ENCODE results near the gene ROBO4. TPM values are rescaled to one million over a fixed set of nuclear protein-coding genes. Genes with fewer than 3 reads are reported as not detected.

ROBO4 gene
- total and polyA plus RNA-seq, 4 experiments from 2014 or later = not detected

DNA sequence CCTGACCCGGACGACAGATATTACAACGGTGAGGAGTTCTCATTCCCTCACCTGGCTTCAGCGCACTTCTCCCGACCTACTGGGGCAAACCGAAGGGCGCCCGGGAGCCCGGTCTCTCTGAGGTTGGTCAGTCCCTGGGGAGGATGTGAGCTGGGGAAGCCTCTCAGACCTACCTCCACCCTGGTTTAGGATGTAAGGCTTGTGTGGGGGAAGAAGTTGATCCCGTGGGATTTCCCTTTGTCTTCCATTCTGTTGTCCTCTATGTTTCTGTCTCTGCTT, 20.1 kb downstream of the ROBO4 start:
- Mint-ChIP-seq H3K27ac (peak overlapping the region in 4 of 7 donors; percentile 24 to 88 (median 56)), H3K27me3 (peaks cover 17% of the 10 kb centered on the region in 2 donors), H3K4me1 (peaks cover 4 to 29% (median 19%) of the 10 kb centered on the region in 4 donors), H3K36me3 (no peaks in the 10 kb centered on the region), H3K4me3 (peak overlapping the region; percentile 65 to 91 (median 89)), H3K9me3 (no peaks in the 10 kb centered on the region)
- Histone ChIP-seq H3K9me3 (ENCODE audit: control insufficient read depth in 1 of 2, low read length in 2 of 2) (no peaks in the 10 kb centered on the region), H3K4me3 (ENCODE audit: low read length in 2 of 2) (no peak overlapping the region), H3K4me1 (ENCODE audit: insufficient read depth, low read length) (peaks cover 13% of the 10 kb centered on the region), H3K36me3 (ENCODE audit: insufficient read depth, low read length) (no peaks in the 10 kb centered on the region), H3K27me3 (ENCODE audit: insufficient read depth, low read length) (no peaks in the 10 kb centered on the region), H3K27ac (ENCODE audit: low read depth, low read length) (no peak overlapping the region)
- ChIA-PET CTCF (ENCODE audit: partially characterized antibody) (interaction anchor here (1.2 to 1.4 kb wide), 3 partner anchors 11 to 56 kb away, joined by 4 to 5 read pairs (median 5); no protein-coding TSS in a partner anchor), POLR2A (ENCODE audit: partially characterized antibody) (no interaction called here)
- DNase-seq = no peak
- intact Hi-C loops (cut with micrococcal nuclease) = loop anchor here (2.0 to 5.0 kb wide), 4 partner anchors 43 to 1010 kb away; partner anchors contain the start of genes HYLS1 and TBRG1

DNA sequence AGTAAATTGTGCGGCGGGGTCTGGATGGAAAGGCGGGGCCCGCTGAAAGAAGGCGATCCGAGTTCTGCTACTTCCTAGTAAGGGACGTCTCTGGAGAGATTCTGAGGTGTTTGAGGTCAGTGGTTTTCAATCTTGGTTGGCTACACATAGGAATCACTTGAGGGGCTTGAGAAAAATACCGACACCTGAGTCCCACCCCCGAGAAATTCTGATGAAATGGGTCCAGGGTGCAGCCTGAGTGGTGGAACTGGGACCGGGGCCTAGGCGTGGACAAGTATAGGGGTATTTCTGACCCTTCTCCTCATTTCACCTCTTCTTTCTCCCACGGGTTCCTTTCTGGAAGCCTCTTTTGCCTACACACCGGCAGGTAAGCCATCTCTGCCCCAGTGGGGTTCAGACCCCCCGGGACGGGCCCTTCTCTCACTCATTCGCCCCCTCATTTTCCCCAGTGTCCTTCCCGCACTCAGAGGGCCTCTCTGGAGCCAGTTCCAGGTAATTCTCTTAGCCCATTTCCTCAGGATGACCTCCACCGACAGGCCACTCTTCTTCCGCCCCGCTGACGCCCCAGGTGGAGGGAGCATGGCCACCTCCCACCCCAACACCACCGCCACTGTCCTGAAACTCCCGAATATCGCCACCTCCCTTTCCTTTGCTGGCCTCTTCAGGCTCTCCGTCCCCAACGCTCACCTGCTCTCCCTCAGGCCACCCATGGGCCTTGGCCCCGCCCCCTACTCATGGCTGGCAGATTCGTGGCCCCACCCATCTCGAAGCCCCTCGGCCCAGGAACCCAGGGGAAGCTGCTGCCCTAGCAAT, 20.6 kb downstream of the ROBO4 start:
- H3K4me3 ChIP-seq (ENCODE audit: low read length in 2 of 2) = peak overlapping the region in 1 of 2 donors; percentile 58
- H3K36me3 ChIP-seq (ENCODE audit: insufficient read depth, low read length) = no peaks in the 10 kb centered on the region
- ChIA-PET CTCF (ENCODE audit: partially characterized antibody) (interaction anchor here (0.6 to 2.1 kb wide), 38 partner anchors 10 to 1010 kb away, joined by 3 to 24 read pairs (median 4); partner anchors contain the start of genes HYLS1, ROBO4, SLC37A2 and TBRG1), POLR2A (ENCODE audit: partially characterized antibody) (interaction anchor here (0.6 to 1.5 kb wide), 11 partner anchors 11 to 254 kb away, joined by 3 to 24 read pairs (median 5); partner anchors contain the start of genes CCDC15, ROBO3, TBRG1 and TMEM218)
- Mint-ChIP-seq H3K27me3 (peaks cover 18 to 22% of the 10 kb centered on the region in 2 donors), H3K27ac (peak overlapping the region in 6 of 7 donors; percentile 63 to 96 (median 90)), H3K36me3 (no peaks in the 10 kb centered on the region), H3K4me3 (peak overlapping the region; percentile 86 to 91 (median 90)), H3K4me1 (peaks cover 4 to 29% (median 19%) of the 10 kb centered on the region in 4 donors), H3K9me3 (no peaks in the 10 kb centered on the region)
- peaks cover 13% of the 10 kb centered on the region for H3K4me1 ChIP-seq (ENCODE audit: insufficient read depth, low read length)
- intact Hi-C loops (cut with micrococcal nuclease) = loop anchor here (1.0 to 5.0 kb wide), 7 partner anchors 44 to 1010 kb away; partner anchors contain the start of genes CCDC15, HYLS1, MSANTD2 and TBRG1
- no peaks in the 10 kb centered on the region for H3K27me3 ChIP-seq (ENCODE audit: insufficient read depth, low read length)
- H3K27ac ChIP-seq (ENCODE audit: low read depth, low read length) = peak overlapping the region; percentile 53
- no peak for DNase-seq
- no peaks in the 10 kb centered on the region for H3K9me3 ChIP-seq (ENCODE audit: control insufficient read depth in 1 of 2, low read length in 2 of 2)

DNA sequence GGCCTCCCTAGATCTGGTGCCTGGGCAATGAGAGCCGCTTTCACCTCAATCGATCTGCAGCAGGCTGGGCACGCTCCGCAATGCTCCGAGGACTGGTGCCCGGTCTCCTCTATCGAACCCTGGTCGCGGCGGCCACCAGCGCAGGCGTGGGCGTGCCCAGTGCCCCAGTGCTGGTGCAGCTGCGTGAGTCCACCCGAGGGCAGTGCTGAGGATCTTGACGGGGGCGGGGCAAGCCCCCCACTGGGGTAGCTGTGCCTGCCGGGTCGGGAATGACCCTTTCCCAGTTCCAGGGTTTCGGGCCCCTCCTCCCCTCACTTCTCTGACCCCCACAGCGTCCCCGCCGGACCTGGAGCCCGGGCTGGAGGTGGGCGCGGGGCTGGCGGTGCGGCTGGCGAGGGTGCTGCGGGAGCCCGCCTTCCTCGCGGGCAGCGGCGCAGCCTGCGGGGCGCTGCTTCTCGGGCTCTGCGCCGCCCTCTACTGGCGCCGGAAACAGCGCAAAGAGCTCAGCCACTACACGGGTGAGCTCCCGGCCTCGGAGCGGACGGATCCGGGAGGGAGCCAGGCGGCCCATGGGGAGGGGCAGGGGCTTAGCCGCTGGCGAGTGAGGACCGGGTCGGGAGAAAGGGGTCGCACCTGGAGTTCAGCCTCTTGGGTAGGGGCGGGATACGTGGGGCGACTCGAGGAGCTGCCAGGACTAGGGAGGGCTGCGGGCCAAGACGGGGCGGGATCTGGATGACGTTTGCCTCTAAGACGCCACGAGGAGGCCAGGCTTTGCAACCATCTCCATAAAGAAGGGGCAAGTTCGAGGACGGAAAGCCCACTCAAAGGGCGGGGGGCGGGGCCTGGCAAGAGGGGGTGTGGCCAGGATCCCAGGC, 21.5 kb downstream of the ROBO4 start:
- Mint-ChIP-seq H3K27me3 (peaks cover 18 to 25% of the 10 kb centered on the region in 2 donors), H3K36me3 (no peaks in the 10 kb centered on the region), H3K4me3 (peak overlapping the region; percentile 86 to 91 (median 90)), H3K4me1 (peaks cover 4 to 29% (median 19%) of the 10 kb centered on the region in 4 donors), H3K9me3 (no peaks in the 10 kb centered on the region), H3K27ac (peak overlapping the region; percentile 79 to 96 (median 90))
- ChIA-PET POLR2A (ENCODE audit: partially characterized antibody) (interaction anchor here (0.6 to 1.5 kb wide), 12 partner anchors 11 to 253 kb away, joined by 3 to 24 read pairs (median 4); partner anchors contain the start of genes CCDC15, HEPACAM, ROBO3 and TBRG1), CTCF (ENCODE audit: partially characterized antibody) (interaction anchor here (0.6 to 2.1 kb wide), 39 partner anchors 10 to 1011 kb away, joined by 3 to 24 read pairs (median 4); partner anchors contain the start of genes HYLS1, ROBO4, SLC37A2 and TBRG1)
- H3K4me3 ChIP-seq (ENCODE audit: low read length in 2 of 2) = peak overlapping the region; percentile 11 to 58
- no peaks in the 10 kb centered on the region for H3K9me3 ChIP-seq (ENCODE audit: control insufficient read depth in 1 of 2, low read length in 2 of 2)
- peaks cover 13% of the 10 kb centered on the region for H3K4me1 ChIP-seq (ENCODE audit: insufficient read depth, low read length)
- H3K36me3 ChIP-seq (ENCODE audit: insufficient read depth, low read length) = no peaks in the 10 kb centered on the region
- no peaks in the 10 kb centered on the region for H3K27me3 ChIP-seq (ENCODE audit: insufficient read depth, low read length)
- intact Hi-C loops (cut with micrococcal nuclease) = loop anchor here (1.0 to 5.0 kb wide), 7 partner anchors 45 to 1011 kb away; partner anchors contain the start of genes CCDC15, HYLS1, MSANTD2 and TBRG1
- H3K27ac ChIP-seq (ENCODE audit: low read depth, low read length) = peak overlapping the region; percentile 53
- DNase-seq = peak; percentile 77 to 84 (median 79)

DNA sequence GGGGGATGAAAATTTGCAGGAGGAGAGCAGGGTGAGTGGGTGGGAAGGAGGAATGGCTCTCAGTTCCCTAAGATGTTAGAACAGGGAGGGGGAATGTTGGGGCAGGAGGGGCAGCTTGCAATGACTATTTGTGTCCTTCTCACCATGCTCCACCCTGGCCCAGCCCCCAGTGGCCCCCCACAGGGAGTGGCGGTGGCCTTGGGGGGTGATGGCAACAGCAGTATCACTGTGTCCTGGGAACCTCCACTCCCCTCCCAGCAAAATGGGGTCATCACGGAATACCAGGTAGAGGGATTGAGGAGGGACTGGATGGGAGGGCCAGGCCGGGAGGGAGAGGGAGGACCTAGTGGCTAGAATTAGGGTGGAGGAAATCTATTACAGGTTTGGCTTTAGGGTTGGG, 22.3 kb downstream of the ROBO4 start:
- Mint-ChIP-seq H3K4me1 (peaks cover 4 to 33% (median 19%) of the 10 kb centered on the region in 4 donors), H3K36me3 (no peaks in the 10 kb centered on the region), H3K4me3 (peak overlapping the region in 7 of 8 donors; percentile 43 to 90 (median 78)), H3K27ac (peak overlapping the region in 5 of 7 donors; percentile 0 to 79 (median 21)), H3K27me3 (peaks cover 22 to 30% of the 10 kb centered on the region in 2 donors), H3K9me3 (no peaks in the 10 kb centered on the region)
- Histone ChIP-seq H3K27me3 (ENCODE audit: insufficient read depth, low read length) (peaks cover 2% of the 10 kb centered on the region), H3K4me1 (ENCODE audit: insufficient read depth, low read length) (peaks cover 13% of the 10 kb centered on the region), H3K27ac (ENCODE audit: low read depth, low read length) (no peak overlapping the region), H3K4me3 (ENCODE audit: low read length in 2 of 2) (no peak overlapping the region), H3K36me3 (ENCODE audit: insufficient read depth, low read length) (no peaks in the 10 kb centered on the region), H3K9me3 (ENCODE audit: control insufficient read depth in 1 of 2, low read length in 2 of 2) (no peaks in the 10 kb centered on the region)
- ChIA-PET CTCF (ENCODE audit: partially characterized antibody) (interaction anchor here (0.9 to 2.1 kb wide), 13 partner anchors 9 to 253 kb away, joined by 3 to 24 read pairs (median 8); partner anchors contain the start of genes ROBO4 and TBRG1), POLR2A (ENCODE audit: partially characterized antibody) (interaction anchor here (1.3 to 1.5 kb wide), 5 partner anchors 10 to 236 kb away, joined by 4 to 24 read pairs (median 11); partner anchors contain the start of genes CCDC15, ROBO3 and TMEM218)
- DNase-seq = no peak
- intact Hi-C loops (cut with micrococcal nuclease) = loop anchor here (5.0 kb wide), 1 partner anchor 1012 kb away; the partner anchor contains the start of gene HYLS1

DNA sequence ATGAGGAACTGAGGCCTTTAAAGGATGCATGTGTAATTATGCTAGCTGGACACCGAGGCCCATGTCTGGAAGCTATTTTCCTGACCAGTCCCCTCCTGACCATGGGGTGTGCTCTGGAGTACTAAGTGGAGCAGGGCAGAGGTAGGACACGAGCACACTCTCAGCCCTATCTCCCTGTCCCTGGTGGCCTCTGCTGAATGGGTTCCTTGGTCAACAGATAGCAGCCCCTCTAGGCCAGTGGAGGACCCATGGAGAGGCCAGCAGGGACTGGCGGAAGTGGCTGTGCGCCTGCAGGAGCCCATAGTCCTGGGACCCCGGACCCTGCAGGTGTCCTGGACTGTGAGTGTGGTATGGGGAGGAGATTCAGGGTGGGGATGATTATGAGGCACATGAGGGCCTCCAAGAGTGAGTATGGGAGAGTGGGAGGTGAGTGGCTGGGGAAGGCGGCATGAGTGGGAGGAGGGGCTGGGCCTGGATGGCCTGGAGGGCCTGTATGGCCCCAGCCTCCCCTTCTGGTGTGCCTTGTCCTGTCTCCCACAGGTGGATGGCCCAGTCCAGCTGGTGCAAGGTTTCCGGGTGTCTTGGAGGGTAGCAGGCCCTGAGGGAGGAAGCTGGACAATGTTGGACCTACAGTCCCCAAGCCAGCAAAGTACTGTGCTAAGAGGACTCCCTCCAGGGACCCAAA, 23.0 kb downstream of the ROBO4 start:
- DNase-seq = no peak
- peaks cover 29 to 36% of the 10 kb centered on the region in 2 donors for H3K27me3 Mint-ChIP-seq
- H3K4me3 Mint-ChIP-seq = peak overlapping the region in 4 of 8 donors; percentile 25 to 62 (median 42)
- Histone ChIP-seq H3K4me1 (ENCODE audit: insufficient read depth, low read length) (peaks cover 13% of the 10 kb centered on the region), H3K4me3 (ENCODE audit: low read length in 2 of 2) (no peak overlapping the region), H3K27me3 (ENCODE audit: insufficient read depth, low read length) (peaks cover 9% of the 10 kb centered on the region), H3K27ac (ENCODE audit: low read depth, low read length) (no peak overlapping the region), H3K9me3 (ENCODE audit: control insufficient read depth in 1 of 2, low read length in 2 of 2) (no peaks in the 10 kb centered on the region), H3K36me3 (ENCODE audit: insufficient read depth, low read length) (no peaks in the 10 kb centered on the region)
- no peaks in the 10 kb centered on the region for H3K9me3 Mint-ChIP-seq
- CTCF ChIA-PET (ENCODE audit: partially characterized antibody) = interaction anchor here (1.6 to 2.1 kb wide), 3 partner anchors 38 to 78 kb away, joined by 5 to 18 read pairs (median 12); no protein-coding TSS in a partner anchor
- intact Hi-C loops (cut with micrococcal nuclease) = loop anchor here (5.0 kb wide), 1 partner anchor 1013 kb away; the partner anchor contains the start of gene HYLS1
- POLR2A ChIA-PET (ENCODE audit: partially characterized antibody) = no interaction called here
- no peaks in the 10 kb centered on the region for H3K36me3 Mint-ChIP-seq
- no peak overlapping the region for H3K27ac Mint-ChIP-seq
- H3K4me1 Mint-ChIP-seq = peaks cover 4 to 33% (median 20%) of the 10 kb centered on the region in 4 donors

DNA sequence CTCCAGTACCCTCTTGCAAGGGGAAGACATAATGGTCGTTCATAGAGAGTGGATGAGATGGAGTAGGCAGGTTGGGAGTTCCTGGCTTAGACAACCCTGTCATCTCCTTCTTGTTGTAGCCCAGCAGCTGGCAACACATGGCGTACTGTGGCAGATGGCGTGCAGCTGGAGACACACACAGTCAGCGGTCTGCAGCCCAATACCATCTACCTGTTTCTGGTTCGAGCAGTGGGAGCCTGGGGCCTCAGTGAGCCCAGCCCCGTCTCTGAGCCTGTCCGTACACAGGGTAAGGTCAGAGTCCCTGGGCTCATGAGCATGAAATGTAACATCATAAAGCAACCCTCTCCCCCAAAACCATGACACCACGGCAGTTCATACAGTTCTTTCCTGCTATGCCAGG, 23.7 kb downstream of the ROBO4 start:
- Histone ChIP-seq H3K27ac (ENCODE audit: low read depth, low read length) (no peak overlapping the region), H3K4me1 (ENCODE audit: insufficient read depth, low read length) (peaks cover 20% of the 10 kb centered on the region), H3K9me3 (ENCODE audit: control insufficient read depth in 1 of 2, low read length in 2 of 2) (no peaks in the 10 kb centered on the region), H3K27me3 (ENCODE audit: insufficient read depth, low read length) (peaks cover 17% of the 10 kb centered on the region), H3K4me3 (ENCODE audit: low read length in 2 of 2) (no peak overlapping the region), H3K36me3 (ENCODE audit: insufficient read depth, low read length) (no peaks in the 10 kb centered on the region)
- DNase-seq = no peak
- Mint-ChIP-seq H3K4me1 (peaks cover 7 to 41% (median 26%) of the 10 kb centered on the region in 4 donors), H3K9me3 (no peaks in the 10 kb centered on the region), H3K27ac (no peak overlapping the region), H3K27me3 (peaks cover 34 to 42% of the 10 kb centered on the region in 2 donors), H3K4me3 (peak overlapping the region in 2 of 8 donors; percentile 12 to 14), H3K36me3 (no peaks in the 10 kb centered on the region)
- ChIA-PET CTCF (ENCODE audit: partially characterized antibody) (no interaction called here), POLR2A (ENCODE audit: partially characterized antibody) (no interaction called here)
- intact Hi-C loops (cut with micrococcal nuclease) = no loop called here

All from CD4-positive, alpha-beta memory T cell (primary cell).